PC-3 (cell line): ENCODE measurements around the gene SSBP2. TPM values are rescaled to one million over a fixed set of nuclear protein-coding genes. Genes with fewer than 3 reads are reported as not detected.

Experiments used
- ATAC-seq: fragments of 200-7000 bp; cut with Tn5 transposase; 2 replicates; pipeline ENCODE4 v1.9.1; 2020; ENCODE audit warnings: mild to moderate bottlenecking, moderate library complexity
- BruUV-seq: library from RNA; stranded (reverse); fragments of 400-500 nt; replicated peaks from 2 replicates; lab custom pipeline; 2021; lab: Mats Ljungman, UMichigan
- CTCF ChIA-PET: fragments of 300-600 bp; sonication (Branson Sonifier 250); formaldehyde crosslinking; loops from one replicate; lab custom pipeline; 2022; ENCODE audit warnings: antibody characterized with exemption; lab: Charles Lee
- POLR2A ChIA-PET: fragments of 300-600 bp; sonication (Branson Sonifier 250); formaldehyde crosslinking; loops from one replicate; lab custom pipeline; 2022; ENCODE audit warnings: antibody characterized with exemption; ENCODE audit not compliant: unreplicated experiment; lab: Charles Lee
- DNase-seq: peaks from one replicate; pipeline ENCODE4 v3.0.0-alpha.2; 2015
- H2AFZ ChIP-seq: fragments of 300-600 bp; sonication (generic); 2 replicates; pipeline ENCODE4 v1.6.0; 2016; ENCODE audit warnings: antibody characterized with exemption, low read length
- H3F3A ChIP-seq: fragments of 300-600 bp; sonication (generic); one replicate; pipeline ENCODE4 v1.6.0; 2017; ENCODE audit warnings: antibody characterized with exemption, low read length, control low read depth, mild to moderate bottlenecking; ENCODE audit not compliant: unreplicated experiment
- H3K27ac ChIP-seq: fragments of 300-600 bp; sonication (generic); 2 replicates; pipeline ENCODE4 v1.5.1; 2016; ENCODE audit warnings: mild to moderate bottlenecking, low read length
- H3K27me3 ChIP-seq: fragments of 300-600 bp; sonication (generic); 2 replicates; pipeline ENCODE4 v1.6.1; 2016; ENCODE audit warnings: low read length, mixed read lengths
- H3K36me3 ChIP-seq: fragments of 300-600 bp; sonication (generic); 2 replicates; pipeline ENCODE4 v1.6.1; 2016; ENCODE audit warnings: low read depth, mixed run types, low read length, mixed read lengths
- H3K4me1 ChIP-seq: fragments of 300-600 bp; sonication (generic); 2 replicates; pipeline ENCODE4 v1.5.1; 2016; ENCODE audit warnings: low read length; ENCODE audit not compliant: insufficient read depth
- H3K4me2 ChIP-seq: fragments of 300-600 bp; sonication (generic); 2 replicates; pipeline ENCODE4 v1.6.0; 2016; ENCODE audit warnings: low read length
- H3K4me3 ChIP-seq: fragments of 300-600 bp; sonication (generic); 2 replicates; pipeline ENCODE4 v1.5.1; 2016; ENCODE audit warnings: mild to moderate bottlenecking, low read length, mixed read lengths
- H3K79me2 ChIP-seq: fragments of 300-600 bp; sonication (generic); 2 replicates; pipeline ENCODE4 v1.6.1; 2017; ENCODE audit warnings: low read length, mixed read lengths
- H3K9ac ChIP-seq: fragments of 300-600 bp; sonication (generic); 2 replicates; pipeline ENCODE4 v1.6.0; 2016; ENCODE audit warnings: mild to moderate bottlenecking, low read length
- H3K9me2 ChIP-seq: fragments of 300-600 bp; sonication (generic); replicated peaks from 2 replicates; pipeline ENCODE4 v1.6.1; 2016; ENCODE audit warnings: mixed run types, low read length, mixed read lengths
- H3K9me3 ChIP-seq: fragments of 300-600 bp; sonication (generic); 2 replicates; pipeline ENCODE4 v1.6.1; 2016; ENCODE audit warnings: low read length, mixed read lengths
- H4K20me1 ChIP-seq: fragments of 300-600 bp; sonication (generic); 2 replicates; pipeline ENCODE4 v1.6.1; 2016; ENCODE audit warnings: low read length, mixed read lengths
- EZH2 ChIP-seq: fragments of 300-600 bp; sonication (generic); IDR thresholded peaks from one replicate; pipeline ENCODE4 v1.6.1; 2017; ENCODE audit warnings: antibody characterized with exemption, mild to moderate bottlenecking, low read length; ENCODE audit not compliant: unreplicated experiment
- EZH2phosphoT487 ChIP-seq: fragments of 300-600 bp; sonication (generic); IDR thresholded peaks from 2 replicates; pipeline ENCODE4 v1.6.1; 2018; ENCODE audit warnings: mild to moderate bottlenecking, antibody characterized with exemption, low read length, borderline replicate concordance
- intact Hi-C: fragments of 100-400 bp; cut with micrococcal nuclease; formaldehyde crosslinking; loops from 2 replicates; pipeline ENCODE4 v1.9.0; 2023
- total RNA-seq: library from RNA; depleted of rRNA; stranded (reverse); fragments of >200 nt; gene quantifications from 2 replicates; pipeline ENCODE4 v1.2.3, GENCODE V29; 2014
- TF ChIP-seq, protein P1 (sequence below): fragments of 300-600 bp; sonication (generic); conservative IDR thresholded peaks from 2 replicates; pipeline ENCODE4 v1.5.1; 2017; ENCODE audit warnings: antibody characterized with exemption, low read depth, mild to moderate bottlenecking, low read length

Gene SSBP2
- total RNA-seq, 1 experiment from 2014 or later = 5.8 TPM

DNA sequence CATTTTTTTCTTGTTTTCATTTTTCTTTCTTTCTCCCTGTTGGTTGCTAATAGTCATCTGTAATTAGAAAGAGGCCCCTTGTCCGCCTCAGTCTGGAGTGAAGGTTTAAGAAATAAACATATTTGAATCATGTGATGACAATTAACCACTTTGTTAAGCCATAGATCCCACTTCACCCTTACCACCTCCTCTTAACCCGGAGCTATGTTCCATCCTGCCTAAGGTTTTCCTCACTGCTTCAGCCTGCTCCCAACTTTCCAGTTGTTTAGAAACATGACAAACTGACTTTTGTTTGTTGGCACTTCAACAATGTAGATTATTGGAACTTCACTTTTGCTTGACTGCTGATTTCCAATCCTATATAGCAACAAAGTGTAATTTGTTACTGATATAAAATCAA lies 37.4 kb upstream of the SSBP2 start:
- H3K27ac ChIP-seq = no peak overlapping the region
- H3K4me2 ChIP-seq = no peak overlapping the region
- H3K4me1 ChIP-seq = no peaks in the 10 kb centered on the region
- DNase-seq (no peak), ATAC-seq (no peak)
- H3K79me2 ChIP-seq = no peaks in the 10 kb centered on the region
- no peaks in the 10 kb centered on the region for H3F3A ChIP-seq
- H3K9ac ChIP-seq = no peak overlapping the region
- intact Hi-C loops = loop anchor here (5.0 kb wide), 1 partner anchor 49 kb away; no protein-coding TSS in a partner anchor
- TF ChIP-seq, protein P1, sequence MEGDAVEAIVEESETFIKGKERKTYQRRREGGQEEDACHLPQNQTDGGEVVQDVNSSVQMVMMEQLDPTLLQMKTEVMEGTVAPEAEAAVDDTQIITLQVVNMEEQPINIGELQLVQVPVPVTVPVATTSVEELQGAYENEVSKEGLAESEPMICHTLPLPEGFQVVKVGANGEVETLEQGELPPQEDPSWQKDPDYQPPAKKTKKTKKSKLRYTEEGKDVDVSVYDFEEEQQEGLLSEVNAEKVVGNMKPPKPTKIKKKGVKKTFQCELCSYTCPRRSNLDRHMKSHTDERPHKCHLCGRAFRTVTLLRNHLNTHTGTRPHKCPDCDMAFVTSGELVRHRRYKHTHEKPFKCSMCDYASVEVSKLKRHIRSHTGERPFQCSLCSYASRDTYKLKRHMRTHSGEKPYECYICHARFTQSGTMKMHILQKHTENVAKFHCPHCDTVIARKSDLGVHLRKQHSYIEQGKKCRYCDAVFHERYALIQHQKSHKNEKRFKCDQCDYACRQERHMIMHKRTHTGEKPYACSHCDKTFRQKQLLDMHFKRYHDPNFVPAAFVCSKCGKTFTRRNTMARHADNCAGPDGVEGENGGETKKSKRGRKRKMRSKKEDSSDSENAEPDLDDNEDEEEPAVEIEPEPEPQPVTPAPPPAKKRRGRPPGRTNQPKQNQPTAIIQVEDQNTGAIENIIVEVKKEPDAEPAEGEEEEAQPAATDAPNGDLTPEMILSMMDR = no peak
- TF ChIP-seq EZH2 = no peak
- TF ChIP-seq EZH2phosphoT487 = no peak
- no peaks in the 10 kb centered on the region for H4K20me1 ChIP-seq
- H3K36me3 ChIP-seq = no peaks in the 10 kb centered on the region
- no TSS peak for BruUV-seq
- no peaks in the 10 kb centered on the region for H3K9me3 ChIP-seq
- ChIA-PET CTCF (interaction anchor here (0.8 kb wide), 1 partner anchor 377 kb away, joined by 3 read pairs; no protein-coding TSS in a partner anchor), POLR2A (no interaction called here)
- no peaks in the 10 kb centered on the region for H3K27me3 ChIP-seq
- H3K9me2 ChIP-seq = no peaks in the 10 kb centered on the region
- no peak overlapping the region for H2AFZ ChIP-seq
- H3K4me3 ChIP-seq = no peak overlapping the region

- H3K4me1 ChIP-seq = no peaks in the 10 kb centered on the region
- ATAC-seq = no peak
- DNase-seq = no peak
- no peak overlapping the region for H2AFZ ChIP-seq
- CTCF ChIA-PET = no interaction called here
- no peaks in the 10 kb centered on the region for H3K9me3 ChIP-seq
- POLR2A ChIA-PET = no interaction called here
- no peaks in the 10 kb centered on the region for H4K20me1 ChIP-seq
- H3K36me3 ChIP-seq = no peaks in the 10 kb centered on the region
- no peaks in the 10 kb centered on the region for H3K9me2 ChIP-seq
- no peak overlapping the region for H3K27ac ChIP-seq
- no peak overlapping the region for H3K4me3 ChIP-seq
- H3K79me2 ChIP-seq = no peaks in the 10 kb centered on the region
- intact Hi-C loops = loop anchor here (5.0 kb wide), 1 partner anchor 50 kb away; no protein-coding TSS in a partner anchor
- H3K27me3 ChIP-seq = no peaks in the 10 kb centered on the region
- no peak for TF ChIP-seq EZH2phosphoT487
- BruUV-seq = no TSS peak
- H3K4me2 ChIP-seq = no peak overlapping the region
- H3F3A ChIP-seq = no peaks in the 10 kb centered on the region
- no peak overlapping the region for H3K9ac ChIP-seq
Observed at GRCh38 chr5:81787474-81788242, 36.8 kb upstream of the SSBP2 start.

DNA sequence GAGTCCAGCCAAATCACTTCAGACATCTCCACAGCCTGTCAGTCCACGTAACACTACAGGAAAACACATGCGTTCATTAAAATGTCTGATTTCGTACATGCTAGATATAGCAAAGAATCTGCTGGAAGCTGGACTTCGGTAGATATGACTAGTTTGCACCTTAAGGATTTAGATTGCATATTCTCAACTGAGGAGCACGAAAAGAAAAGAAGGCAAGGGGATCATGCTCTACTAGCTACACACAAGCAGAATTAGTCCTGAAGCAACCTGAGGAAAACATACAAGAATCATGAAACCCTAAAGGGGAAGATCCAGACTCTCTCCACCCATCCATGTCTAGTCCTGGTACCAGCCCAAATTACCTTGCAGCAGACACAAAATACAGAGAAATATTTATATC lies 36.1 kb upstream of the SSBP2 start:
- H3K4me2 ChIP-seq = no peak overlapping the region
- intact Hi-C loops = loop anchor here (5.0 kb wide), 1 partner anchor 50 kb away; no protein-coding TSS in a partner anchor
- no peaks in the 10 kb centered on the region for H3K27me3 ChIP-seq
- H3K9me2 ChIP-seq = no peaks in the 10 kb centered on the region
- H3K4me3 ChIP-seq = no peak overlapping the region
- H3K36me3 ChIP-seq = no peaks in the 10 kb centered on the region
- H3K9me3 ChIP-seq = no peaks in the 10 kb centered on the region
- H3F3A ChIP-seq = no peaks in the 10 kb centered on the region
- no TSS peak for BruUV-seq
- H3K9ac ChIP-seq = no peak overlapping the region
- no peak overlapping the region for H2AFZ ChIP-seq
- DNase-seq (no peak), ATAC-seq (no peak)
- no peaks in the 10 kb centered on the region for H4K20me1 ChIP-seq
- CTCF ChIA-PET = no interaction called here
- H3K27ac ChIP-seq = no peak overlapping the region
- no peaks in the 10 kb centered on the region for H3K4me1 ChIP-seq
- POLR2A ChIA-PET = no interaction called here
- no peaks in the 10 kb centered on the region for H3K79me2 ChIP-seq
- TF ChIP-seq EZH2phosphoT487 (no peak), EZH2 (no peak)
- TF ChIP-seq, protein P1 = no peak
